NOMO-1 (cell line): ENCODE measurements around the gene SPAG6.

Source experiments
- DNase-seq, 2 experiments: peaks; one replicate each; lab custom pipeline; 2025; ENCODE audit not compliant: unreplicated experiment in 2 of 2; lab: John Stamatoyannopoulos, UW

The SPAG6 gene

GRCh38 chr10:22321924-22322640, 23.2 kb upstream of the SPAG6 start:
- DNase-seq = no peak

- no peak for DNase-seq
These were observed 22.6 kb upstream of the SPAG6 start for GRCh38 chr10:22322641-22323160.

GRCh38 chr10:22323538-22324305, 21.6 kb upstream of the SPAG6 start:
- no peak for DNase-seq

GRCh38 chr10:22324413-22324812, 20.9 kb upstream of the SPAG6 start:
- DNase-seq = no peak

- no peak for DNase-seq
These were observed 20.4 kb upstream of the SPAG6 start for GRCh38 chr10:22324893-22325271.

GRCh38 chr10:22325272-22326144, 19.8 kb upstream of the SPAG6 start:
- DNase-seq = peak; percentile 56 to 73

- DNase-seq = no peak
These were observed 19.1 kb upstream of the SPAG6 start for GRCh38 chr10:22326145-22326702.

GRCh38 chr10:22329150-22329549, 16.1 kb upstream of the SPAG6 start:
- DNase-seq = no peak

- DNase-seq = peak in 1 of 2 experiments; percentile 45
These were observed 13.1 kb upstream of the SPAG6 start for GRCh38 chr10:22332116-22332692.

- DNase-seq = peak; percentile 60 to 66
These were observed 11.9 kb upstream of the SPAG6 start for GRCh38 chr10:22333167-22333974.

- no peak for DNase-seq
These were observed 11.4 kb upstream of the SPAG6 start for GRCh38 chr10:22333975-22334282.

GRCh38 chr10:22334414-22335172, 10.7 kb upstream of the SPAG6 start:
- peak in 1 of 2 experiments; percentile 37 for DNase-seq

- DNase-seq = peak; percentile 75 to 85
These were observed 9.9 kb upstream of the SPAG6 start for GRCh38 chr10:22335173-22335933.

GRCh38 chr10:22338185-22338900, 7.0 kb upstream of the SPAG6 start:
- DNase-seq = peak in 1 of 2 experiments; percentile 67

- no peak for DNase-seq
These were observed 6.4 kb upstream of the SPAG6 start for GRCh38 chr10:22338931-22339330.

- no peak for DNase-seq
These were observed 5.5 kb upstream of the SPAG6 start for GRCh38 chr10:22339761-22340328.
